Effector CD4-positive, alpha-beta T cell (primary cell): Measurements from ENCODE around the gene ARHGAP24.
"Not testable (repeated sequence)": the region's sequence is repeated elsewhere in the genome, so short reads cannot be mapped to it uniquely, and the experiment has no call there.

Experiments
- DNase-seq: peaks from one replicate; pipeline ENCODE4 v3.0.0-alpha.2; 2020

The ARHGAP24 gene

DNA sequence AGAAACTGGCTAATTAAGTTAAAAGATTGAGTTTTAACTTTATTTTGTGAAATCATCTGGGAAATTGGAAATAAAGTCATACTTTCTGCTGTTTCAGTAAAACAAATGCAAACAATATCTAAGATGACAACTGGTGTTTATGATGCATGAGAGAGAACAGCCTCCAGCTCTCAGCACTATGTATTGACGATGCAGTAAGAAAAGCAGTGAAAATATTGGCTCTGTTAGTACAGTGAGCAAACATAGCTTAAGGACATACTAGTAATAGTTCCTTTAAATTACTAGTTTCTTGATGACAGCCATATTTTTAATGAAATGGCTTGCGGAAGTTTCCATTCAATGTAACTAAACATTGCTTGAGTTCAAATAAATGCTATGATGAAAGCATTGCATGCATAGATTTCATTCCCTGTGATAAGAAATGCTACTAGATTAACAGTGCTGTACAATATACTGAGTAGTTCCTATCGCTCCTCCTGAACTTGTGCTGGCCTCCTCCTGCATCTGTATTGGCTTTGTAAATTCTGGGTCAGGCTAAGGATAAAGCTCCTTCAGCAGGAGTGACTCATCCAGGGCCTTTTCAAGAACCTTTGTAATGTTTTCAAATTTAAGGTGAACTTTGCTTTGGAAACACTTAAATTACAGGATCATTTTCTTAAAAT, 11.6 kb downstream of the ARHGAP24 start:
- DNase-seq: no peak

DNA sequence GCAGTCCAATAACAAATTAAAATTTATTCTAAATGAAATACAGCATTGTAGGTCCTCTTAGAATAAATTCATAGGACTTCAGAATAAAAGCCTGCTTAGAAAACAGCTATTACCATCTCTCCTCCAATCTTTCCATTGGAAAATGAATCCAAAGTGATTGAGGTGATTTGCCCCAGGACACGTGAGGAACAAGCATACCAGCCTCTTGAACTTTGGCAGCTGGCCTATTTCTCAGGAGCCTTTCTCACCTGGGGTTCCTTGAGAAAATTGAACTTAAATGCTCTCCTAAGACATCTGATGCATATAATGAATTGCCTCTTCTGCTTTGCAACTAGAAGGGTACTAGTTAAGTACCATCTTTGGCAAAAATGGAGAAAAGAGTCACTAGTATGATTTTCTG, 13.5 kb downstream of the ARHGAP24 start:
- no peak for DNase-seq

DNA sequence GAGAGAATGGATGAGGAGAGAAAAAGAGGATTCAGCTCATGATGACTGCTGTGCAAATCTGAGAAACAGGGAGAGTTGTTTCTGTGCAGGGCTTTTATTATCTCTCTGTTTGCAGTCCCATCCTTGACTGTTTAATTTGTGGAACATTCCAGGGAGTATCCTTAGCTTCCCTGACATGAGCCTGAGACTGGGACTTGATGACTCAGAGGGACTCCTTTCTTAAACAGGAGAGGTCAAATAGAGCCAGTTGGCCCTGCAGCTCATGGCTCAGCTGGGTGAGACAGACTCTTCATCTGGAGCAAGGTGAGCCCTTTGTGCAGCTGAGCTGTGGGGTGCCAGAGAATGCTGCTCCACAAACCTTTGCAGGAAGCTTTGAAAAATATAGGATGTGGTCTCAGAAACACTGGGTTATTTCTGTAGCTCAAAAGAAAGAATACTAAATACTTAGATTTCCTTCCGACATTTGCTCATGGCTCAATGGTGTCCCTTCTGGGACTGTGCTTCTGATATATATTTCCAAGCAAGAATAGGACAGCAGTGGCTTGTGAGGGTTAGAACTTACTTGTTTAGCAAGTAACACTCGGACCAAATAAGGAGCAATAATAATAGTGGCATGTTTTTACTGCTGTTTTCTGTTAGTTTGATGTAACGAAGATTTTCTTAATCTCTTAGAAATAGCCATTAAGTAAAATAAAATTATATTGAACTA, 14.5 kb downstream of the ARHGAP24 start:
- no peak for DNase-seq

DNA sequence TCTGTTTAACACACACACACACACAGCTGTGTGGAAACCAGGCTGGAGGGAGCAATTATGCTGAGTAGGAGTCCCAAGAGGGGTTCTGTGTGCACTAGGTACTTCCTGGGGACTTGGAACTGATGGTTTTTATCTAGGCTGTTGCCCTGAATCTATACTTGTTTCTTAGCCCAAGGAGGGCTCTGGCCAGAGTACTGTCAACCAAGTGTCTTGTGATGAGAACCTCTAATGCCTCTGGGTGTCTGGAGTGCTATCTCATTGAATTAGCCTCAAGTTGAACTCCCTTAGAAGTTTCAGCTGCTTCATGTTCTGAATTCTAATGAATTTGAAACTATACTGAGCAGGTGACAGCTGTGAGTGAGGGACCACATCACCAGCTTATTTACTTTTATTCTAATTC, 16.6 kb downstream of the ARHGAP24 start:
- no peak for DNase-seq

DNA sequence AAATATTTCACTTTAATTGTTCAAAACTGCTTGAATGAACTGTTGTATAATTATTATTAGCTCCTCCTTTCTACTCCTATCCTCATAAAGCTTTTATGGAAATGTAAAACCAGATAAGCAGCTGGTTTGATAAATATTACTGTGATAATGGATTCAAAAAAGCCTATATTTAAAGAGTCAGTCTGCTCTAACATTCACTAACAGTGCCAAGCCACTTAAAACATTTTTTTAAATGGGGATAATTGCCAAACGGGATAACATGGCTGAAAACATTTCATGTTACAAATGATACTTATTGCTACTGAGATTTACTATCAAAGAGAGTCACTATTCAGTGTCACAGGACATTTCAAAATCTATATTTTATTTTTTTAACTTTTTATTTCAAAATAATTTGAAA, 17.4 kb downstream of the ARHGAP24 start:
- no peak for DNase-seq

DNA sequence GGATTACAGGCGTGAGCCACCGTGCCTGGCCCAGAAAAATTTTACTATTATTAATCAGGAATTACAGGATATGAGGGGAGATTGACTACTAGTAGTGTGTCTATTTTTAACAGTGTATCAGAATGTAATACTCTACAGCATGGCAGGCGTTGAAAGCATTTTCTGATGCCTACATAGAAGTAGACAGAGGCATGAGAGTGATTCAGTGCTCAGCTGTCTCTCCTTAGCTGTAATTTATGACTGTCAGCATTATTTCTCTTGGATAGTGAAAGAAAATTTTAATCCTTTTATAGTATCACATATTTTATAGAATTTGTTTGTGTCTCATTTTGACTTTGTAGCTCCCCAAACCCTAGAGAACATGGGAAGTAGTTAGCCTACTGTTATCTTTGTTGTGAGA, 20.7 kb downstream of the ARHGAP24 start:
- DNase-seq: no peak

DNA sequence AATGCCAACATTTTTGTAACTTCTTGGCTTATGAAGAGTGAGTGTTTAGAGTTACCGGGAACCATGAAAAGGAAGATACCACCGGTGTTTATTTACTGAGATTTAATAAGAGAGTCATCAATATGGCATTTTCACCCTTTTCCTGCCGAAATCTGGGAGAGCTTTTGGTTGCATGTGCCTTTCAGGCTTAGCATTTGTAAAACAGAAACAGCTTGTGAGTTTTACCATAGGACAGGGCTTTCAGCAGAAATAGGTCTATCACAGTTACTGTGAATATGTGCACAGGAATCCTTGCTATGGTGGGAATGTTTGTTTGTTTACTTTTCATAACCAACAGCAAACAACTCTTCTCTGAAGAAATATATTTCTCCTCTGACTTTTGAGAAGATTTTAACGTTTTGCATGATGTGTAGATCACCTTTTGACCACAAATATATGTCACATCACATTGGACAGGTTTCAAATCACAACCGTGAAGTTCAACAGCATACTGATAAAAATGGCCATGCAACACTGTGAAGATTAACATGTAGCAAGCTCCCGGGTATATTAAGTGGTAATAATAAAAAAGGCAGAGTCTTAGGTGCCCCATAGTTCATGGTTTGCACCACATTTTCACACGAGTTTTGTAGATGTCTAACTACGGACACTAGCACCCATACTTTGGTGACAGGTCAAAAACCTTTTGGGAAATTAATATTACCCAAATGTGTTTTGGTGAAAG, 21.3 kb downstream of the ARHGAP24 start:
- DNase-seq: no peak

DNA sequence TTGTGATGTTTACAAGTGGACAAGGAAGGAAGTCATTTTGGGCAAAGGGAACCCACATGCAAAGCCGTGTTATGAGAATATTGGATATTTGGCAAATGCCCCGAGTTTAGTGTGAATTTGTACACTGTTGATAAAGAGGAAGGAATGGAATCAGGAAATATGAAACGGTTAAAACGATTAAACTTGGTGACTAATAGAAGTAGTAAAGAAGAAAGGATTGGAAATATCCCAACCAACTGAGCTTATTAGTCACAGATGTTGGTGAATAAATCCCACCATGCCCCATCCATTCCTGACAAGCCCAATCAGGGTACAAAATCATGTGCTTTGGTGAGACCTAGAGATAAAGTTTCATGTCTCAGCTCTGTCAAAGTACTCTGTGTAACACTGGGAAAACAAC, 22.0 kb downstream of the ARHGAP24 start:
- DNase-seq: no peak

DNA sequence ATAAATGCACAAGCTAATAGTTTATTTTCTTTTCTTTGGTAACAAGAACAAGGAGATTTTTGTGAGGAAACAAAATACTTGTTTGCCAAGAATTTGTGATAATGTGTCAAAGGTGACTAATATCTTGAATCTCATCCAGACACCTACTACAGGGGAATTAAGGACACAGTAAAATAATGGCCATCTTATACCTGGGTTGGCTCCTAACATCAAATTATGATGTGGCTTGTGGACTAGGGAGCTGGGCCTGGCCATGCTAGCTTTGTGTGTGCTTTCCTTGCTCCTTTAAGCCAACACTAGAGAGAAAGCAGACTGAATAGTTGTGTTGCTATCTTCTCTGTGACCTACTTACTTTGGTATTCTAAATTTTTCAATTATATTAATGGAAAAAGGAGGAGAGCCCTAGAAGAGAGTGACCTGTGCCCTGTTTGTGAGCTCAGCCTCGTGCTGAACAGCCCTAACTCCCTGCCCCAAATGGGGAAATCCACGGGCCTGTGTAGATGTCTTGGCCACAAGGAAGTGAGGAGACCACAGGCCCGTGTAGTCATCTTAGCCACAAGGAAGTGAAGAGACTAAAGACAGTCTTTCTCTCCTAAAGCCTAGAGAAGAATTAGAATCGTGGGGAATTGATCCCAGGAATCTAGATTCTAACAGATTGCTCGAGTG, 23.3 kb downstream of the ARHGAP24 start:
- DNase-seq: no peak

DNA sequence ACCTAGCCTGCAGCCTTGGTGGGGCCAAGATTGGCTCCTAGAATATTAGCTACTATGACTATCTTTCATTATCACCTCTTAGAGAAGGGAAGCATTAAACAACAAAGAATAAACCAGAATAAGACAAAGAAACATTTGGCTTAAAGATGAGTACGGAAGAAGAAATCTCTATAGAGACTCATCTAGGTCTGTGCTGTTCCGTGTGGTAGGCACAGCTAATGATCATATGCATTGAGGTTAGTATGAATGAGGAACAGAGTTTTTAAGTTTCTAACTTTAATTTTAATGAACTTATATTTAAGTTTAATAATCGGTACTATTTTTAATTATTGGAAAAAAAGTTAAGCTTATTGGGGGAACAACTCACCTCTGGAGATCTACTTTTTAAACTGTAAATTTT, 24.6 kb downstream of the ARHGAP24 start:
- DNase-seq: no peak

DNA sequence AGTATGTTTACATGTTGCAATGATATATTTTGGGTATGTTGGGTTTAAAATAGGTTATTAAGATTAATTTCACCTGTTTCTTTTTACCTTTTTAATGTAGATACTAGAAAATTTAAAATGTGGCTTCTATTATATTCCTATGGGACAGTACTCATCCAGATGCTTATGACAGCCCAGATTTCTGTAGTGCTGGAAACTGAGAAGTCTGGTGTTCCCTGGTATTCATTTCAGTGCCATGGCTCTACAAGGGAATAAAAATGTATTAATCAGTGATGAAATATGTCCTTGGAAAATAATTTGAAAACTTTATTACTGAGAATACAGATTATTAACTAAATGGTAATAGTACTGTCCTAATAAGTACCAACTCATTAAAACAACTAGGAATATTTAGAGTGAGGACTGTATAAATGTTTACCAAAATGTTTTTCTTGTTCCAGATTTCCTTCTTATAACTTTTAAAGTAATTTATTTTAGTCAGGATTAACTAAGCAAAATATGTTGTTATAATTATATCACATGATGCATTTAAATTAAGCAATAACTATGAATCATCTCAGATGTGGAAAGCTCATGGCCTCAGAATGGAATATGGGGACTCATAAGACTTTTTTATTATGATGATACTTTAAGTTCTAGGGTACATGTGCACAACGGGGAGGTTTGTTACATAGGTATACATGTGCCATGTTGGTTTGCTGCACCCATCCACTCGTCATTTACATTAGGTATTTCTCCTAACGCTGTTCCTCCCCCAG, 25.3 kb downstream of the ARHGAP24 start:
- no peak for DNase-seq

DNA sequence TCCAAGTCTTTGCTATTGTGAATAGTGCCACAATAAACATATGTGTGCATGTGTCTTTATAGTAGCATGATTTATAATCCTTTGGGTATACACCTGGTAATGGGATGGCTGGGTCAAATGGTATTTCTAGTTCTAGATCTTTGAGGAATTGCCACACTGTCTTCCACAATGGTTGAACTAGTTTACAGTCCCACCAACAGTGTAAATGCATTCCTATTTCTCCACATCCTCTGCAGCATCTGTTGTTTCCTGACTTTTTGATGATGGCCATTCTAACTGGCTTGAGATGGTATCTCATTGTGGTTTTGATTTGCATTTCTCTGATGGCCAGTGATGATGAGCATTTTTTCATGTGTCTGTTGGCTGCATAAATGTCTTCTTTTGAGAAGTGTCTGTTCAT, 26.2 kb downstream of the ARHGAP24 start:
- DNase-seq: not testable (repeated sequence)

DNA sequence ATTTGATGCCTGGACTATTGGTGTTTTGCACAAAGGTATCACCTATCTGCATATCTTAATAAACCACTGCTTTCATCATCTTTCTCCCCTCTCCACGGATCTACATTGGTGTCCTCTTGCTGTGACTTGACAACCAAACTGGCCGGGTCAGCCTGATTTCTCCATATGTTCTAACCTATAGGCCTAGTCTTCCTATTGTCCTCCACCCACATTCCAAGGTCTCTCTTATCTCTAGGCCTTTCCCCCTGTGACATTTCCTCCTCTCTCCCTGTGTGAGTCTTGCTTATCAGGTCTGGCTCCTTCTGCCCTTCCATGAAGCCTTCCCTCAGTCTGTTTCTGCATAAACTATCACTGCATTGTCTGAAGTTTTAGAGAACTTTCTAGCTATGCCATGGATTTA, 33.7 kb downstream of the ARHGAP24 start:
- DNase-seq: no peak

DNA sequence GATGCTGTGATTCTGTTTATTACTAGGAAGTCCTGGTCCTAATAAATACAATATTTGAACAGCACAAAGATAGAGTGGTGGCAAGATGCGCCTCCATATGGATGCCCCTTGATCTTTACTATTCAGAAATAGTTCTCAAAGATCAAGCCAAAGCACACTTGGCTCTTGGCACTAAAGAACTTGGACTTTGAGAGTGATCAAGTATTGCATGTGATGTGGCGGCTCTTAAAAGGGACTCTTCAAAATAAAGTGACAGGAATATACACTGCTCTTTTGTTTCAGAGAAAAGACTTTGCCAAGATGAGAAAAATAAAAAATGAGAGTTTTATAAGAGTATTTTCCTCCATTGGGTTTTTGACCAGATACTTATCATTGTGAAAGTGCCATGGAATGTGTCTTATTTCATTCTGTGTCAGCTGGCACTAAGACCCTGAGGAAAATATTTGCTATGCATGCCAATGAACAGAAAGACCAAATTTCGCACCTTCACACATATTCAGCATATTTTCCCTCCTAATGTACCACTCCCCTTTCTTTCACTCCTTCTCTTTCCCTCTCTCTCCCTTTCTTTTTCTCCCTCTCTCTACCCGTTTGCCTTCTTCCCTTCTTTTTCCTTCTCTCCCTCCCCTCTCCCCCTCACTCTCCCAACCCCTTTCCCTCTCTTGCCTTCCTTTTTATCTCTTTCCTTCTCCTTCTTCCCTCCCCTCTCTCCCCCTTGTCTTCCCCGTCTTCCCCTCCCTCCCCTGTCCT, 35.1 kb downstream of the ARHGAP24 start:
- no peak for DNase-seq

DNA sequence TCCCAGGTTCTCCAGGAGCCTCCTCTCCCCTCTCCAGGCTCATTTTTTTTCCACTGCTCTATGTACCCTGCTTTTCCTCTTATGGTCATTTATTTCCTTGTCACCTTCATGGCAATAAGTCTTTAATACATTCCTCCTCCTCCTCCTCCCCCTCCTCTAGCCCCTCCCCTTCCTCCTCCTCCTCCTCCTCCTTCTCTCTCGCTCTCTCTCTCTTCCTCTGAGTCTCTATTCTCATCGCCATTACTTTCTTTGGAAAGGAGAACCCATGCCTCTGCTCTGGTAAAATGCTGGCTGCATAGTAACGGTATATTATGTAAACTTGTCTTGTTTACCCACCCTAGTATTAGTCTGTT, 35.7 kb downstream of the ARHGAP24 start:
- no peak for DNase-seq

DNA sequence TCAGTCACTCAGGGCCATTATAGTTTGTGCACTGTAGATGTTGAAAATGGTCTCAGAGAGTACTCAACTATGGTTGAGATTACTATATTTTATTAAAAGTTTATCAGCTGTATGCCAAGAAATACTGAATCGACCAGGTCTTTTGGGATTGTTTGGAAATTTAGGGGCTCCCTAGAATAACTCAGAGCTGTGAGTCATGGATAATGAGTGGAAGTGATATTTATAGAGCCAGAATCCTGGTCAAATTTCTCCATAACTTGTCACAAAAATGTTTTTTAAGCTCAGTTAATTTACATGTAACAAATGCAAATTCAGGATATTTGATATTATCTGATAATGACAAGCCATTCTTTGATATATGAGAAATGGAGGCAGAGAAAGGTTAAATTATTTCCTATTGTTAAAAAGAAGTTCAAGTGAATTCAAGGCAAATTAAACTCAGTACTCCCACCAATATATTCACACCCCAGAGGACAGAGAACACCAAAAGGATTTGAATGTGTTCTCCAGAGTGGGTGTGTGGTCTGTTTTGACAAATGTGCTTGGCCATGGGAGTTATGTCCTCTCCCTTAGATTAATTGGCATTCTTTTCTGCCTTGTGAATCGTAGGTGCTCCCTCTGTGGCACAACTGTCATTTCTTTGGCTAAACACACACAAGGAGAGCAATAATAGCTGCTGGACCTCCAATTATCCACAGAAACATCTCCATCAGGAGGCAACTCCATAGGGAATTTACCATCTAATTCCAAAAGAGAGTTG, 37.7 kb downstream of the ARHGAP24 start:
- no peak for DNase-seq

DNA sequence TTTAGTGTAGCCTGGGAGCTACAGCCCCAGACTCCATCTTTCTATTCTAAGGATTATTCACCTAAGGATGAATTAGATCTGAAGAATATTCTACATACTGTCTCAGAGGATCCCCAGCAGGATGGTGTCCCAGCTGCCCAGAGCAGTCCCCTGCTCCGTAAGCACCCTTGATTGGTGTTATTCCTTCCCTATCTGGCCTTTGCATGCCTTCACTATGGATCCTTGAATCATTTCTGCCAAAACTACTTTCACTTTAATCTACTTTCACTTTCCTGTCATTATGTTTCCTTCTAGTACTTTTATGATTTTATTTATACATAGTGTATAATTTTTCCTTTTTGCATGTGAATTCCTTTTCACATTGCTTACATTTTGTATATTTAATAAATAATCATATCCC, 39.2 kb downstream of the ARHGAP24 start:
- DNase-seq: no peak

DNA sequence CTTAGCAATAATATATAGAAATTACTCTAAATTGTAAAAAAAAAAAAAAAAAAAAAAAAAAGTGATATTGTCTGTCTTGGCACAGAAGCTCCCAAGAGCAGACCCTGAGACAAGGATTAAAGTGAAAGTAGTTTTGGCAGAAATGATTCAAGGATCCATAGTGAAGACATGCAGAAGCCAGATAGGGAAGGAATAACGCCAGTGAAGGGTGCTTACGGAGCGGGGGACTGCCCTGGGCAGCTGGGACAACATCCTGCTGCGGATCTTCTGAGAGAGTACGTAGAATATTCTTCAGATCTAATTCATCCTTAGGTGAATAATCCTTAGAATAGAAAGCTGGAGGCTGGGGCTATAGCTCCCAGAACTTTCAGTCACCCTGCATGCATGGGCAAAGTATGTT, 39.8 kb downstream of the ARHGAP24 start:
- no peak for DNase-seq

DNA sequence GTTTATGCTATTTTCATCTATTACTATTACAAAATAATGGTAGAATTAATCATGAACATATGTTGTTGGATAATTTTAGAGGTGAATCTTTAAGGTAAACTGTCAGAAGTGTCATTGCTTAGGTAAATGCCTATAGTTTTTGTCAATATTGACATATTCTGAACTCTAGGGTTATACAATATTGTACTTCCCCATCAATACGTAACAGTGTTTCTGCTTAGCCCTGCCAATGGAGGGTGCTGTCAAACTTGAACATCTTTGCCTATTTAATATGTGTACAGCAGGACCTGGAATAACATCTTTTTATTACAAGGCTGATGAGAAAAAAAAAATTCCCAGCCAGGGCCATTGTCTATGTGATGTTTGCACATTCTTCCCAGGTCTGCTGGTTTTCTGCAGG, 40.8 kb downstream of the ARHGAP24 start:
- DNase-seq: no peak

DNA sequence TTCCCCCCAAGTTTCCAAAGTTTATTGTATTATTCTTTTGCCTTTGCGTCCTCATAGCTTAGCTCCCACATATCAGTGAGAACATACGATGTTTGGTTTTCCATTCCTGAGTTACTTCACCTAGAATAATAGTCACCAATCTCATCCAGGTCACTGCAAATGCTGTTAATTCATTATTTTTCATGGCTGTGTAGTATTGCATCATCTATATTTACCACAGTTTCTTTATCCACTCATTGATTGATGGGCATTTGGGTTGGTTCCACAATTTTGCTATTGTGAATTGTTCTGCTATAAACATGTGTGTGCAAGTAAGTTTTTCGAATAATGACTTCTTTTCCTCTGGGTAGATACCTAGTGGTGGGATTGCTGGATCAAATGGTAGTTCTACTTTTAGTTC, 43.6 kb downstream of the ARHGAP24 start:
- DNase-seq: not testable (repeated sequence)
